ENCODE data around the gene ENDOU.

GRCh38 chr12:47722136-47722834 is 3.0 kb downstream of the ENDOU start:
- TF ChIP-seq POLR2A (IDR thresholded peaks at IDR 0.05) (no peak), CTCF (IDR thresholded peaks at IDR 0.05) (no peak), POLR2AphosphoS5 (IDR thresholded peaks at IDR 0.05) (no peak), EP300 (IDR thresholded peaks at IDR 0.05) (no peak)

All from upper lobe of left lung (tissue), 4 donors.